Measurements from ENCODE around the gene PRX. TPM values are rescaled to one million over a fixed set of nuclear protein-coding genes. Genes with fewer than 3 reads are reported as not detected.

The PRX gene
- total RNA-seq, 6 experiments from 2014 or later, result 0.37 to 0.99 (median 0.60) TPM

DNA sequence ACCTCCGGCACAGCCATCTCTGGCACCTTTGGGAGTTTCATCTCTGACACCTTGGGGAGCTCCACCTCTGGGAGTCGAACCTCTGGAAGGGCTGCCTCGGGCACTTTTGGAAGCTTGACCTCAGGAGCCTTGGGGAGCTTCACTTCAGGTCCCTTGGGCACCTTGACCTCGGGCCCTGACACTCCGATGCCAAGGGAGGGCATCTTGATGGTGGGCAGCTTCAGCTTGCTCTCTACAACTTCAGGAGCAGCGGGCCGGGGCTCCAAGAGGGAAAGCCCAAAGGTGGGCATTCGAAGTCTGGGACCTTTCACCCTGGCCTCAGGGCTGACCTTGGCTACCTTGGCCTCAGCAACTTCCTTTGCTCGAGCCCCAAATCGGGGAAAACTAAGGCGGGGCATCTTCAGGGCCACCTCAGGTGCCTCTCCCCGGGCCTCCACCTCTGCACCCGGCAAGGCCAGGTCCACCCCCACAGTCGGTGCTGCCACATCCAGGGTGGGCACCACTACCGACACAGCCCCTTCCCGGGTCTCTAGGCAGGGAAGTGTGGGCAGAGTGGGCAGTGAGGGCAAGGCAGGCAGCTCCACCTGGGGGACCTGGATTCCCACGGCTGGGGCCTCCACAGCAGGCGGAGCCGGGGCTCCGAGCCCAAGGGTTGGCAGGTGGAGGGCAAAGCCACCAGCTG is 16.2 kb downstream of the PRX start:
- 83% methylated on average over 5 of the region's 20 CpGs for WGBS (ENCODE audit: insufficient coverage, low coverage, low lambda C conversion rate, missing lambda C conversion rate)
- intact Hi-C loops (cut with DNase I), result no loop called here
- DNase-seq, result no peak
- H3K27me3 ChIP-seq, result no peaks in the 10 kb centered on the region
- H3K36me3 ChIP-seq, result no peaks in the 10 kb centered on the region
- H3K27ac ChIP-seq, result no peak overlapping the region
- no peak for ATAC-seq
- no peaks in the 10 kb centered on the region for H3K9me3 ChIP-seq
- no peak for TF ChIP-seq POLR2A (IDR thresholded peaks at IDR 0.05)
- TF ChIP-seq, protein P1, sequence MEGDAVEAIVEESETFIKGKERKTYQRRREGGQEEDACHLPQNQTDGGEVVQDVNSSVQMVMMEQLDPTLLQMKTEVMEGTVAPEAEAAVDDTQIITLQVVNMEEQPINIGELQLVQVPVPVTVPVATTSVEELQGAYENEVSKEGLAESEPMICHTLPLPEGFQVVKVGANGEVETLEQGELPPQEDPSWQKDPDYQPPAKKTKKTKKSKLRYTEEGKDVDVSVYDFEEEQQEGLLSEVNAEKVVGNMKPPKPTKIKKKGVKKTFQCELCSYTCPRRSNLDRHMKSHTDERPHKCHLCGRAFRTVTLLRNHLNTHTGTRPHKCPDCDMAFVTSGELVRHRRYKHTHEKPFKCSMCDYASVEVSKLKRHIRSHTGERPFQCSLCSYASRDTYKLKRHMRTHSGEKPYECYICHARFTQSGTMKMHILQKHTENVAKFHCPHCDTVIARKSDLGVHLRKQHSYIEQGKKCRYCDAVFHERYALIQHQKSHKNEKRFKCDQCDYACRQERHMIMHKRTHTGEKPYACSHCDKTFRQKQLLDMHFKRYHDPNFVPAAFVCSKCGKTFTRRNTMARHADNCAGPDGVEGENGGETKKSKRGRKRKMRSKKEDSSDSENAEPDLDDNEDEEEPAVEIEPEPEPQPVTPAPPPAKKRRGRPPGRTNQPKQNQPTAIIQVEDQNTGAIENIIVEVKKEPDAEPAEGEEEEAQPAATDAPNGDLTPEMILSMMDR (IDR thresholded peaks at IDR 0.05), result no peak
- H3K4me1 ChIP-seq, result no peaks in the 10 kb centered on the region
- H3K4me3 ChIP-seq, result no peak overlapping the region

DNA sequence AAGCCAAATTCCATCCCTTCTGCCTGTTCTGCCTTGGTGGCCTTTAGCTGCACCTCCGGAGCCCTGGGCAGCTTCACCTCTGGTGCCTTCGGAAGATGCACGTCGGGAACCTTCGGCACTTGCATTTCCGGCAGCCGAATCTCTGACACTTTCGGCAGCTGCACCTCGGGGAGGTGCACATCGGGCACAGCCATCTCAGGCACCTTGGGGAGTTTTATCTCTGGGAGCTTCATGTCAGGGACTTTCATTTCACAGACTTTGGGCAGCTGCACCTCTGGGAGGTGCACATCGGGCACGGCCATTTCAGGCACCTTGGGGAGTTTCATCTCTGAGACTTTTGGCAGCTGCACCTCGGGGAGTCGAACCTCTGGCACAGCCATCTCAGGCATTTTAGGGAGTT is 17.2 kb downstream of the PRX start:
- TF ChIP-seq POLR2A (IDR thresholded peaks at IDR 0.05), result no peak
- TF ChIP-seq, protein P1 (IDR thresholded peaks at IDR 0.05), result no peak
- DNase-seq (no peak), ATAC-seq (no peak)
- 86% methylated on average over 9 of the region's 14 CpGs for WGBS (ENCODE audit: insufficient coverage, low coverage, low lambda C conversion rate, missing lambda C conversion rate)
- Histone ChIP-seq H3K27me3 (no peaks in the 10 kb centered on the region), H3K4me1 (no peaks in the 10 kb centered on the region), H3K4me3 (no peak overlapping the region), H3K27ac (no peak overlapping the region), H3K9me3 (no peaks in the 10 kb centered on the region), H3K36me3 (no peaks in the 10 kb centered on the region)
- intact Hi-C loops (cut with DNase I), result no loop called here

DNA sequence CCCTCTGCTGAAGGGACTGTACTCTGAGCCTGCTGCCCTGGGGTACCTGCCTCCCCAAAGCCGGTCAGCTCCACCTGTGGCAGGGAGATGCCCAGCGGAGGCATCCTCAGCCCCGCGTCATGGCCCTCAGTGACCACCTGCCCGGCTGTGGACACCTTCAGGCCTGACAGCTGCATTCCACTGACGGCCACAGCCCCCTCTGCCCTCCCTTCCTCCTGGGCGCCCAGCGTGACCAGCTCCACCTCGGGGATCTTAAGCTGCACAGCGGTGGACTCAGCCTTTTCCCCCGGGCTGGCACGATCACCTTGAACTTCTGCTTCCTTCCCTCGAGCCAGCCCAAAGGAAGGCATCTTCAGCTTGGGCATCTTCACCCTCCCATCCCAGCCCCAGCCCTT is 18.4 kb downstream of the PRX start:
- Histone ChIP-seq H3K4me1 (no peaks in the 10 kb centered on the region), H3K4me3 (no peak overlapping the region), H3K27ac (no peak overlapping the region), H3K9me3 (no peaks in the 10 kb centered on the region), H3K36me3 (no peaks in the 10 kb centered on the region), H3K27me3 (no peaks in the 10 kb centered on the region)
- DNase-seq (no peak), ATAC-seq (no peak)
- WGBS (ENCODE audit: insufficient coverage, low coverage, low lambda C conversion rate, missing lambda C conversion rate), result no CpG with 5 or more reads among the region's 13 CpGs
- TF ChIP-seq, protein P1 (IDR thresholded peaks at IDR 0.05), result no peak
- TF ChIP-seq POLR2A (IDR thresholded peaks at IDR 0.05), result no peak
- intact Hi-C loops (cut with DNase I), result no loop called here

DNA sequence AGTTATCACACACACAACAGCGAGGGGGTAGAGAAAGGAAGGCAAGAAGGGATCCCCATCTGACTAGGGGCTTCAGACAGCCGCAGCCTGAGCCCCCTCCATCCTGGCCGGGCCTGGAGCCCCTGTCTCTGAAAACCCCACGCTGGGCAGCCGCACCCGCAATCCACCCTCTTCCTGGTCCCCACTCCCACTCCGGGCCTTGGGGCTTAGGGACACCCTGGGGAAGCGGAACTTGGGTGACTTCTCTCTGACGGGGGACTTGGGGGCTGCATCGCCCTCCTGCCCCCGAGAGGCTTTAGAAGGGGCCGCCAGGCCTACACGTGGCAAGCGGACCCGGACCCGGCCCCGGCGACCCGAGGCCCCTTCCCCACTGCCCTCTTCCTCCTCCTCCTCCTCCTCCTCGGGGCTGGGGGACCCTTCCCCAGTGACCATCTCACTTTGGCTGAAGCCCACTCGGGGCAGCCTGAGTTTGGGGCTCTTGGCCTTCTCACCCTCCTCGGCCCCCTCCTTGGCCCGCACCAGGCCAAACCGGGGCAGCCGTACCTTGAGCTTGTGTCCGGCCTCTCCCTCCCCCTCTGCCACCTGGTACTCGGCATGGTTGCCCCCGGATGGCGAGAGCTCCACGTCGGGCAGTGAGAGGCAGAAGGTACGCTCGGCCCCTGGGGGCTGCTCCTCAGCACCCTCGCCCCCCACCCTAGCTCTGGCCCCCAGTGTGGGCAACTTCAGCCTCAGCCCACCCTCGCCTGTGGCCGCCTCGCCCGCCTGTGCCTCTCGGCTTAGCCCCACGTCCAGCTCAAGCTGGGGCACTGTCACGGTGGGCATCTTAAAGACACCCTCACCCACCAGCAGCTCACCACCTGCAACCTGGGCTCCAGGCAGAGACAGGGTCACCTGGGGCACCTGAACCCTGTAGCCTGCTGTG is 19.0 kb downstream of the PRX start:
- DNase-seq, result no peak
- intact Hi-C loops (cut with DNase I), result no loop called here
- H3K27ac ChIP-seq, result no peak overlapping the region

More for the DNA sequence above, 19.0 kb downstream of the PRX start:
- no peak for ATAC-seq
- 86% methylated on average over 9 of the region's 41 CpGs for WGBS (ENCODE audit: insufficient coverage, low coverage, low lambda C conversion rate, missing lambda C conversion rate)
- no peaks in the 10 kb centered on the region for H3K36me3 ChIP-seq
- TF ChIP-seq, protein P1 (IDR thresholded peaks at IDR 0.05), result no peak
- TF ChIP-seq POLR2A (IDR thresholded peaks at IDR 0.05), result no peak
- no peaks in the 10 kb centered on the region for H3K4me1 ChIP-seq
- no peak overlapping the region for H3K4me3 ChIP-seq
- H3K27me3 ChIP-seq, result no peaks in the 10 kb centered on the region
- no peaks in the 10 kb centered on the region for H3K9me3 ChIP-seq
